GM13977 (cell line): ENCODE measurements around the gene MCRIP2.
A peak's percentile ranks its signal among the peaks of the same experiment; 100 is the strongest.
"Not testable (repeated sequence)": the region's sequence is repeated elsewhere in the genome, so short reads cannot be mapped to it uniquely, and the experiment has no call there.

ENCODE experiments used
- DNase-seq: peaks from one replicate; pipeline ENCODE4 v3.0.0; 2012; ENCODE audit warnings: low spot score
- CTCF ChIP-seq: IDR thresholded peaks from 2 replicates; pipeline ENCODE4 v1.5.1; 2012; ENCODE audit warnings: mild to moderate bottlenecking, control low read depth; ENCODE audit not compliant: insufficient read depth; ENCODE audit errors: extremely low read depth, missing control alignments
- in situ Hi-C: fragments of 300-500 bp; cut with MboI; formaldehyde crosslinking; loops from one replicate; pipeline ENCODE4 v1.12.0; 2022; ENCODE audit warnings: low sequenced_read_pairs, low pct_unique_long_range_greater_than_20kb, mixed read lengths, inconsistent platforms; ENCODE audit not compliant: unreplicated experiment

Gene MCRIP2

GRCh38 chr16:685967-686366, 44.3 kb downstream of the MCRIP2 start:
- peak; percentile 42 for TF ChIP-seq CTCF
- in situ Hi-C loops, result no loop called here
- DNase-seq, result no peak

DNA sequence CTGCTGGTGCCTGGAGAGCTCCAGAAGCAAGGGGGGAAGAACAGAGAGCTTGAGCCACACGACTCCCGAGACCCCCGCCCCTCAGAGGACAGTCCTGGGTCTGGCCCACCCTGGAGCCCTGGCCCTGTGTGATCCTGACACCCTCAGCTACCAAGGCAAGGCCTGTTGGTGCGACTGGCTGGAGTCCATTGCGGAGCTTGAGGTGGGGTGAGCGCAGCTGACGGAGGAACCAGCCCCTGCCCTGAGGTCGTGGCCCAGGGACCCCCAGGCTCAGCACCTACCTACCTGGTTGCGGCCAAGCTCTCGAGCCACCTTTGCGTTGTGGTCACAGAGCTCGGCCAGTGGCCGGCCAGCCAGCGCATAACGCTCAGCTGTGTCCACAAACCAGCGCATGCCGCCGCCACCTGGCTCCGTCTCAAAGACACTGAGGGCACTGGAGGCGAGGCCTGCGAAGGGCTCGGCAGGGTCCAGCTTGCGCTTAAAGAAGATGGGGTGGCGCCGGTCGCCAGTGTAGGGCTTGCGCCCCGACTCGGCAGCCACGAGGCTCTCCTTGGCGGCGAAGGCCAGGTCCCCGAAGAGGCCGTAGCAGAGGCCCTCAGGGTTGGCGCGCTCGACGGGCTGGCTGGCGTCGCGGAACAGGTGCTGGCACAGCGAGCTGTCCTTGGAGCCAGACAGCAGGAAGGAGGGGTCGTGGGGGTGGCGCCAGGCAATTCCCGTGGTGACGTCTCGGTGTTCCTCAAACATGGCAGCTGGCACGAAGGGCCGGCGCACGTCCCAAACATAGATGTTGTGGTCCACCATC, 45.0 kb downstream of the MCRIP2 start:
- DNase-seq, result no peak
- no peak for TF ChIP-seq CTCF
- in situ Hi-C loops, result no loop called here

GRCh38 chr16:687499-687898, 45.9 kb downstream of the MCRIP2 start:
- no peak for DNase-seq
- in situ Hi-C loops, result no loop called here
- TF ChIP-seq CTCF, result no peak

GRCh38 chr16:689175-689897, 47.7 kb downstream of the MCRIP2 start:
- no peak for DNase-seq
- in situ Hi-C loops, result no loop called here
- no peak for TF ChIP-seq CTCF

- DNase-seq, in situ Hi-C loops: not testable (repeated sequence)
These were observed 49.6 kb downstream of the MCRIP2 start for GRCh38 chr16:691242-691641.

DNA sequence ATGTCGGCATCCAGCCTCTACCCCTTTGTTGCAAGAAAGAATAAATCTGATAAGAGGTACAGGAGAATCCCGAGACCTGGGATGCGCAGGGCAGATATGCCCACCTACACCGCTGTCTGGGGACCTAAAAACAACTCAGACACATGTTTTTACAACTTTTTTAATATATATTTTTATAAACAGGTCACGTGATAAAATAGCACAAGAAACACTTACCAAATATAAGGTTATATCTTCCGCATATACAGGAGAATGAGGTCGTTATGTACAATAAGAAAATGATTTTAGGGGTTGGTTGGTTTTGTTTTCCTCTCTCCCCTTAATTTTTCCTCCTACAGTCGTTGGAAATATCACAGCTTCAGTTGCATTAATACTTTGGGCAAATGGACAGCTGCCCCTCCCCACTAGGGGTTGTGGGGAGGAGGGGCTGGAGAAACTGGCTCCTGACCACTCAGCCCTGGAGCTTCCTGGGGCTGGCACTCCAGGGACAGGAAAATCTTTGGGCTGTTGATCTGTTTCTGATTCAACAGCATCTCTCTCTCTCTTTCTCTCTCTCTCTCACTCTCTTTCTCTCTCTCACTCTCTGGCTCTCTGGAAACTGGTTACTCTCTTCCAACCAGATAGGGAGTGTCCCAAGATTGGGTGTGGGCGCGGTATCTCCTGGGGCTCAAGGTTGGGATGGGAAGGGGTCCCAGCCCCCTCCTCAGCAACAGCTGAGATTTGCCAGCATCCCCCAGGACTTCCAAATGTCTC, 50.9 kb downstream of the MCRIP2 start:
- in situ Hi-C loops, result no loop called here
- no peak for TF ChIP-seq CTCF
- no peak for DNase-seq
